Left ventricle myocardium inferior (tissue), 1 donor: ENCODE results near the gene CHD5. TPM values are rescaled to one million over a fixed set of nuclear protein-coding genes. Genes with fewer than 3 reads are reported as not detected.
A peak's percentile ranks its signal among the peaks of the same experiment; 100 is the strongest.

Experiments
- DNase-seq: peaks from one replicate; pipeline ENCODE4 v3.0.0-alpha.2; 2020
- H3K27ac ChIP-seq: fragments of 200-600 bp; replicated peaks from 2 replicates; pipeline ENCODE4 v1.8.0; 2021
- H3K27me3 ChIP-seq: fragments of 200-600 bp; 2 replicates; pipeline ENCODE4 v1.8.0; 2021; ENCODE audit warnings: low read depth
- H3K36me3 ChIP-seq: fragments of 200-600 bp; 2 replicates; pipeline ENCODE4 v1.8.0; 2021
- H3K4me1 ChIP-seq: fragments of 200-600 bp; 2 replicates; pipeline ENCODE4 v1.8.0; 2021
- H3K4me3 ChIP-seq: fragments of 200-600 bp; 2 replicates; pipeline ENCODE4 v1.8.0; 2021; ENCODE audit warnings: mild to moderate bottlenecking, moderate library complexity
- H3K9me3 ChIP-seq: fragments of 200-600 bp; replicated peaks from 2 replicates; pipeline ENCODE4 v1.8.0; 2021
- intact Hi-C: fragments of 100-400 bp; cut with micrococcal nuclease; formaldehyde crosslinking; loops from one replicate; pipeline ENCODE4 v1.11.0; 2022
- total RNA-seq: library from RNA; stranded (reverse); fragmentation: NEBNext Ultra II Directional; extraction: Animal tissue kit (Norgen Biotek cat#: 25700); gene quantifications from one replicate; pipeline ENCODE4 v1.2.1, GENCODE V29; 2021
- TF ChIP-seq, protein P1 (sequence below): fragments of 200-600 bp; IDR thresholded peaks from 2 replicates; pipeline ENCODE4 v1.8.0; 2021; ENCODE audit warnings: antibody characterized with exemption, mild to moderate bottlenecking, borderline replicate concordance
- donor health status: DM: no; HTN: yes; CAD: no; lungs with severe emphysema.

The CHD5 gene
- total RNA-seq, 1 donor from 2014 or later = 0.19 TPM

DNA sequence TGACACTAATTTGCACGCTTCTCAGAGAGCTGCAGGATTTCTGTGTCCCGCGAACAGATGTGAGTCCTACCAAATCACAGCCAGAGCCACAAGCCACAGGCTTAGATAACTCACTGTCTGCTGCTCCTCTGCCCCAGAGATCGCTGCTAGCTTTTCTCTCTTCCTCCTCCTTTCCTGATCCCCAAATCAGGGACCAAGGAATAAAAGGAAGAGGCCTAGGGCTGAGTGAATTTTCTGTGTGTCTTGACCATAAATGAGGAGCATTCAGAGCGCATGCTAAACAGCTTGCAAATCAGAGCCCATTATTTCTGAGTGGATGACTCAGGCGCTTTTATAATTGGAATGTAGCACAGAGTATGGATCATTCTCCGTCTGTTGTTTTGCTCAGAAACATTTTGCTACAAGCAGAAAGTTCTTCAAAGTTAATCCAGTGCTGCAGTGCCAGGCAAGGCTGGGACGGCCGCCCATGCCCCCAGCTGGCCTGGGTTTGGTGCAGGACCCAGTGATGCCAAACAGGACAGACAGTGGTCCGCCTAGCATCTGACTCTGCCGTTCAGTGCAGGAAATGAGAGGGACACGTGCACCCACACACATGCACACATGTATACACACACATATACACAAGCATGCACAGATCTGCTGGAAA is 96.2 kb downstream of the CHD5 start:
- intact Hi-C loops = no loop called here
- TF ChIP-seq, protein P1, sequence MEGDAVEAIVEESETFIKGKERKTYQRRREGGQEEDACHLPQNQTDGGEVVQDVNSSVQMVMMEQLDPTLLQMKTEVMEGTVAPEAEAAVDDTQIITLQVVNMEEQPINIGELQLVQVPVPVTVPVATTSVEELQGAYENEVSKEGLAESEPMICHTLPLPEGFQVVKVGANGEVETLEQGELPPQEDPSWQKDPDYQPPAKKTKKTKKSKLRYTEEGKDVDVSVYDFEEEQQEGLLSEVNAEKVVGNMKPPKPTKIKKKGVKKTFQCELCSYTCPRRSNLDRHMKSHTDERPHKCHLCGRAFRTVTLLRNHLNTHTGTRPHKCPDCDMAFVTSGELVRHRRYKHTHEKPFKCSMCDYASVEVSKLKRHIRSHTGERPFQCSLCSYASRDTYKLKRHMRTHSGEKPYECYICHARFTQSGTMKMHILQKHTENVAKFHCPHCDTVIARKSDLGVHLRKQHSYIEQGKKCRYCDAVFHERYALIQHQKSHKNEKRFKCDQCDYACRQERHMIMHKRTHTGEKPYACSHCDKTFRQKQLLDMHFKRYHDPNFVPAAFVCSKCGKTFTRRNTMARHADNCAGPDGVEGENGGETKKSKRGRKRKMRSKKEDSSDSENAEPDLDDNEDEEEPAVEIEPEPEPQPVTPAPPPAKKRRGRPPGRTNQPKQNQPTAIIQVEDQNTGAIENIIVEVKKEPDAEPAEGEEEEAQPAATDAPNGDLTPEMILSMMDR = no peak
- H3K36me3 ChIP-seq = no peaks in the 10 kb centered on the region
- no peak overlapping the region for H3K4me3 ChIP-seq
- no peak overlapping the region for H3K27ac ChIP-seq
- no peaks in the 10 kb centered on the region for H3K9me3 ChIP-seq
- H3K4me1 ChIP-seq = peaks cover 8% of the 10 kb centered on the region
- no peaks in the 10 kb centered on the region for H3K27me3 ChIP-seq
- DNase-seq = no peak

DNA sequence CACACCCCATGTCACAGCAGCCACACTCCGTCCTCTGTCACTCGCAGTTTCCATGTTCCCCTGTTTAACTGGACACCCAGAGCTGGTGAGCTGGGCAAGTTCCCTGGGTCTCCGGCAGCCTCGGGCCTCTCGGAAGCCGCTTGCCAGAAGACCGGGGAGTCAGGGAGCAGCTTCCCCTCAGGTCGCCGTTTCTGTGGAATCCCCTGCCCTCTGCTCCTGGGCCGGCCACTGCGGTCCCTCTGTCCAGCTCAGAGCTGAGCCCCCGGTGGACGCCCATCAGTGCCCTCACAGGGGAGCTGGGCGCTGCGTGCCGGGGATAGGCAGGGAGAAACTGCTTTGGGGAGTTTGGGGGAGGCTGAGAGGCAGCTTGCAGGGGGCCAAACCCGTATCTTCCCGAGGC is 96.7 kb downstream of the CHD5 start:
- H3K36me3 ChIP-seq = no peaks in the 10 kb centered on the region
- H3K27me3 ChIP-seq = no peaks in the 10 kb centered on the region
- DNase-seq = no peak
- H3K4me1 ChIP-seq = peaks cover 8% of the 10 kb centered on the region
- H3K9me3 ChIP-seq = no peaks in the 10 kb centered on the region
- H3K27ac ChIP-seq = no peak overlapping the region
- no peak overlapping the region for H3K4me3 ChIP-seq
- intact Hi-C loops = no loop called here
- TF ChIP-seq, protein P1 = no peak

DNA sequence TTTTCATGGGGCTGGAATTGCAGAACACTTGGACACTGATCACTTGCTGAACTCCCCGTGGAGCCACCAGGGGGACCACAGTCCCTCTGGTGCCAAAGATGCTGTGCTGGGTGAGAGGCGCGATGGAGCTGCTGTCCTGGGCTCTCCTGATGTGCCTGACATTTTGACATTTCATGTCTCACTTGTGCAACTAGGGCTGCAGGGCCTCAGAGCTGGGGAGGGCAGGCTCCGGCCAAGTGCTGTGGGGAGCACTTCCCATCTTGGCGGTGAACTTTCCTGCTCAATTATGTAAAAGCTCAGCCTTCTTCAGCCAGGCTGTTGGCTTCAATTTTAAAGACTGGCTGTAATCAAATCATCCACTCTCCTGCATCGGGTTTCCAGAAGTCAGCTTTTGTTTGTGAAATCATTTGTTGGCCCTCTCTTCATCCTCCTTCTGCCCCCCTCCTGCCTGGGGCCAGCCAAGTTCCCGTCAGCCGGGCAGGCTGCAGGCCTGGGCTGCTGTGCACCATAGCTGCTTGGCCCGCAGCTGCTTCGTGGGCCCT is 97.6 kb downstream of the CHD5 start:
- no peak overlapping the region for H3K4me3 ChIP-seq
- no peaks in the 10 kb centered on the region for H3K36me3 ChIP-seq
- H3K27ac ChIP-seq = no peak overlapping the region
- H3K27me3 ChIP-seq = no peaks in the 10 kb centered on the region
- DNase-seq = no peak
- intact Hi-C loops = no loop called here
- H3K4me1 ChIP-seq = peaks cover 8% of the 10 kb centered on the region
- no peaks in the 10 kb centered on the region for H3K9me3 ChIP-seq
- TF ChIP-seq, protein P1 = peak; percentile 23

DNA sequence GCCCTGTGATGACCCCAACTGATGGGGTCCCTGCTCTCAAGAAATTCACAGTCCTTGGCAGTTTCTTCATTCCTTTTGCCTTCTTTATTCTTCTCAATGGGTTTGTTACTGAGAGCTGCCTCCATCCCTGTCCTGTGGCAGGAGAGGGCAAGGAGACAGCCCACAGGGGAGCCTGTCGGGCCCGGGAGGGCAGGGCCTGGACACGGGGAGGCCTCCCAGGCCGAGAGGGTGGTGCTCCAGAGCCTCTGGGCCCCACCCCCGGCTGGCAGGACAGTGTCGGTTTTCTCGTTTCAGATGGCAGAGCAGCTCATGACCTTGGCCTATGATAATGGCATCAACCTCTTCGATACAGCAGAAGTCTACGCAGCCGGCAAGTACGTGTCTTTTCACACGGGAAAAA is 98.2 kb downstream of the CHD5 start:
- no peak overlapping the region for H3K27ac ChIP-seq
- intact Hi-C loops = no loop called here
- TF ChIP-seq, protein P1 = no peak
- peaks cover 8% of the 10 kb centered on the region for H3K4me1 ChIP-seq
- no peaks in the 10 kb centered on the region for H3K36me3 ChIP-seq
- H3K9me3 ChIP-seq = no peaks in the 10 kb centered on the region
- H3K4me3 ChIP-seq = no peak overlapping the region
- no peak for DNase-seq
- H3K27me3 ChIP-seq = no peaks in the 10 kb centered on the region

DNA sequence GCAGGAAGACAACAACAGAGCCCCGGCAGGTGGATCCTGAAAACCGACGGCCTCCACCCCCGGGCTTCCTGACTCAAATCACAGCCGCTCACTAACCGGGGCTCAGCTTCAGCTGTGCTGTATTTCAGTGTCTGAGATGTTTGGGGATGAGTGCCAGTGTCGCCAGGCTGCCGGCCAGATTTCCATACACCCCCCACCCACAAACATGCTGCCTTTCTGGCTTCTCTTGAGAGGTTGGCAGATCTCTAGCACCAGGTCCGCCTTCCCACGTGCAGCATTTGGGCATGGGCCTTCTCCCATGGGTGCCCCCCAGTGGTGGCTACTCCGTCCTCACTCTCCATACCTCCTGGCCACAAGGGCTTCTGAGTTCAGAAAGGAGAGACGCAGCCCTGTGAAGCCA is 99.7 kb downstream of the CHD5 start:
- TF ChIP-seq, protein P1 = peak; percentile 56
- Histone ChIP-seq H3K27me3 (no peaks in the 10 kb centered on the region), H3K9me3 (no peaks in the 10 kb centered on the region), H3K4me3 (no peak overlapping the region), H3K4me1 (peaks cover 8% of the 10 kb centered on the region), H3K36me3 (no peaks in the 10 kb centered on the region), H3K27ac (no peak overlapping the region)
- intact Hi-C loops = no loop called here
- DNase-seq = no peak
